ENCODE data around the gene LAMA3.

- TF ChIP-seq POLR2A (IDR thresholded peaks at IDR 0.05), result no peak
- no peak for TF ChIP-seq CTCF (IDR thresholded peaks at IDR 0.05)
Measured at GRCh38 chr18:23992089-23992940, 303.1 kb downstream of the LAMA3 start.

Data from tibial nerve (tissue), 3 donors.